Fibroblast of villous mesenchyme (primary cell): ENCODE data around the gene CRTC3. TPM values are rescaled to one million over a fixed set of nuclear protein-coding genes. Genes with fewer than 3 reads are reported as not detected.

Experiments used
- DNase-seq: peaks from one replicate; pipeline ENCODE4 v3.0.0-alpha.2; 2010; ENCODE audit warnings: low read depth
- H3K4me3 ChIP-seq: 2 replicates; pipeline ENCODE4 v1.5.1; 2011; ENCODE audit warnings: low read depth, mild to moderate bottlenecking, low read length
- total RNA-seq: library from RNA; depleted of rRNA; stranded (reverse); fragments of >200 nt; gene quantifications from 2 replicates; pipeline ENCODE4 v1.2.3, GENCODE V29; 2012
- TF ChIP-seq, protein P1 (sequence below): IDR thresholded peaks from 2 replicates; pipeline ENCODE4 v1.5.1; 2012; ENCODE audit warnings: low read depth, mild to moderate bottlenecking, low read length; ENCODE audit not compliant: insufficient read depth

The CRTC3 gene
- total RNA-seq, 1 donor, result 21.2 TPM

DNA sequence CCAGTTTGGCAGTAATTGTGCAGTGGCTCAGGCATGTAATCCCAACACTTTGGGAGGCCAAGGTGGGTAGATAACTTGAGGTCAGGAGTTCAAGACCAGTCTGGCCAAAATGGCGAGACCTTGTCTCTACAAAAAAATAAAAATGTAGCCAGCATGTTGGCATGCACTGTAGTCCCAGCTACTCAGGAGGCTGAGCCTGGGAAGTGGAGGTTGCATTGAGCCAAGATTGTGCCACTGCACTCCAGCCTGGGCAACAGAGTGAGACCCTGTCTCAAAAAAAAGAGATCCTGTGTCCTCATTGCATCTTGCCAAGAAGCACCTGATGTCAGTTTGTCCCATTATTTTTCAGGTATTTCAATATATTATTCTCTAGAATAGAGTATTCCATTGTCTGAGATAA lies 61.8 kb downstream of the CRTC3 start:
- TF ChIP-seq, protein P1, sequence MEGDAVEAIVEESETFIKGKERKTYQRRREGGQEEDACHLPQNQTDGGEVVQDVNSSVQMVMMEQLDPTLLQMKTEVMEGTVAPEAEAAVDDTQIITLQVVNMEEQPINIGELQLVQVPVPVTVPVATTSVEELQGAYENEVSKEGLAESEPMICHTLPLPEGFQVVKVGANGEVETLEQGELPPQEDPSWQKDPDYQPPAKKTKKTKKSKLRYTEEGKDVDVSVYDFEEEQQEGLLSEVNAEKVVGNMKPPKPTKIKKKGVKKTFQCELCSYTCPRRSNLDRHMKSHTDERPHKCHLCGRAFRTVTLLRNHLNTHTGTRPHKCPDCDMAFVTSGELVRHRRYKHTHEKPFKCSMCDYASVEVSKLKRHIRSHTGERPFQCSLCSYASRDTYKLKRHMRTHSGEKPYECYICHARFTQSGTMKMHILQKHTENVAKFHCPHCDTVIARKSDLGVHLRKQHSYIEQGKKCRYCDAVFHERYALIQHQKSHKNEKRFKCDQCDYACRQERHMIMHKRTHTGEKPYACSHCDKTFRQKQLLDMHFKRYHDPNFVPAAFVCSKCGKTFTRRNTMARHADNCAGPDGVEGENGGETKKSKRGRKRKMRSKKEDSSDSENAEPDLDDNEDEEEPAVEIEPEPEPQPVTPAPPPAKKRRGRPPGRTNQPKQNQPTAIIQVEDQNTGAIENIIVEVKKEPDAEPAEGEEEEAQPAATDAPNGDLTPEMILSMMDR, result no peak
- no peak overlapping the region for H3K4me3 ChIP-seq
- DNase-seq, result no peak

DNA sequence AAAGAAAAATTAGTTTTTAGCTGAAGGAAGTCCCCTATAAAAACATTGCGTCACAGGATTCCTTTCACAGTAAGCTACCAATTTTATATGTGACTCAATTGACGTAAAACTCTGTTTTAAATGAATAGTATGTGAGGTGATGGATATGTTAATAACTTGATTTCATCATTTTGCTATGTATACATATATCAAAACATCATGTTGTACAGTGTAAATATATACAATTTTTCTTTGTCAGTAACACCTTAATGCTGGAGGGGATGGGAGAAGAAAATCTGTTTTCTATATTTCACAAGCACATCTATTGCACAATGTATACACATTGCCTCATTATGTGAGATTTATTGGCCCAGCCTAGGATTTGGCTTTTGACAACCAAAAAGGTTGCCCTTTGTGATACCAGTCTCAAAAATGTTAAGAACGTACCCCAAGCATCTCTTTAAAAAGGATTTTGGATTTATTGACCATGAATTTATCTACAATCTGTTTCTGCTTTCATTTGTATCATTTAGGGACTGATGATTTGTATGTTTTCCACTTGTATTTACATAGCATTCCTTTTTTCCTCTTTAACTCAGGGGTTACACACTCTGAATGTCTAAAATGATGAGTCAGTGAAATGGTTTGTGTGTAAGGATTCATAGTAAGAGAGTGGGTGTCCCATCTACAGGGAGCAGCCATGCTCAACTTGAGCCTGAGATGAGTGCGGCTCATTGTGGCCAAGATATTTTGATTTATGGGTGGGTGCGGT lies 62.6 kb downstream of the CRTC3 start:
- TF ChIP-seq, protein P1, result no peak
- no peak overlapping the region for H3K4me3 ChIP-seq
- peak; percentile 95 for DNase-seq

DNA sequence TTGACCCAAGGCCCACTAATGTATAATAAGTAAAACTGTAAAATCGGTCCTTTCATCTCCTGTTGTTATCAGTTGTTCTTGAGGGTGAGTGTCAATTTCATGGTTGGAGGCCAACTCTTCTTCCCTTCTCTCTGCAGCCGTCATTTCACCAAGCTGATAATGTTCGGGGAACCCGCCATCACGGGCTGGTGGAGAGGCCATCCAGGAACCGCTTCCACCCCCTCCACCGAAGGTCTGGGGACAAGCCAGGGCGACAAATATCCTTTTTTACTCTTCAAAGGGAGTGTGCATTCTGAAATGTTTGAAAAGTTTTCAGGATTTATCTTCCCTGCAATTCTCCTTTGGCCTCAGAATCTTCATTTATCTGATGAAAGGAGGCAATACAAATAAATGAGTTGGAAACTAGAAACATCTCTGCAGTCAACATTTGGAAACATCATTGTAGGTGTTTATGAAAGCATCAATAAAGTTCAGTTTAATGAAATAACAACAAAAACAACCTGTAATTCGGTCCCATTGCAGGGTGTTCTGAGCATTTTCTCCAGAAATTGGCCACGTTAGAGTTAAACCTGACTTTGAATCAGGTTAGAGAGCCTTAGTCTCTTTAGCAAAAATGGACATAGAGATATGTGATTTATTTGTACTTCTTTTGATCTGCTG lies 63.9 kb downstream of the CRTC3 start:
- no peak overlapping the region for H3K4me3 ChIP-seq
- no peak for DNase-seq
- TF ChIP-seq, protein P1, result no peak

DNA sequence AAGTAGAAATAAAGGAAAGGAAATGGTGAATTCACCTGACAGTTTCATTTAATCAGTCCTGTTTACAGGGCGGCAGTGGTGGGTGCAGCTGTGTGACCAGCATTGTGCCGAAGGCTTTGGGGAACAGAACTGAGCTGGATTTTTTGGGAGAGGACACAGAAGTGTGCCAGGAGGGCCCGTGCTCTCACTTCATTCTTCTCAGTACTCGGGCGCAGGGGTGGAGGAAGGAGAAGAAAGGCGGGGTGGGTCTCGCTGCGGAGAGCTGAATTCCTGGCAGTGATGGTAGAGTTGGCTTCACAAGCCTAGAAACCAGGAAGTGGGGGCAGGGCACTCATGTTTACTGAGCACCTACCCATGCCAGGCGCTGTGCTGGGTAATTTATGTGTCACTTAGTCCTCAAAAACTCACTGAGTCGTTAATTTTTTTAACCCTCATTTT lies 64.6 kb downstream of the CRTC3 start:
- no peak for DNase-seq
- TF ChIP-seq, protein P1, result no peak
- no peak overlapping the region for H3K4me3 ChIP-seq

DNA sequence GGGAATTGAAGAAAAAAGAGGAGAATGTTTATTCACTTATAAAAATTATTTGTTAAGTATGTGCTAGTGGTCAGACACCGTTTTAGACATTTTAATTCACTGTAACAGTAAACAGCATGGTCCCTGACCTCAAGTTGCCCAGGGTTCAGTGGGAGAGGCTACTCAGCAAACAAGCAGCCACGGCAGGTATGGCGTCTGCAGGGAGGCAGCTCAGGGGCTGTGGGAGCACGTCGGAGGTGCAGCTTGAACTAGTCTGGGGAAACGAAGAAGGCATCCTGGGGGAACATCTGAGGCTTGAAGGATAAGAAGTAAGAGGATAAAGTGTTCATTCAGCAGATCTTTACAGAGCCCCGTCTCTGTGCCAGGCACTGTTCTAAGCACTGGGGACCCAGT lies 66.0 kb downstream of the CRTC3 start:
- TF ChIP-seq, protein P1, result no peak
- no peak for DNase-seq
- H3K4me3 ChIP-seq, result no peak overlapping the region

DNA sequence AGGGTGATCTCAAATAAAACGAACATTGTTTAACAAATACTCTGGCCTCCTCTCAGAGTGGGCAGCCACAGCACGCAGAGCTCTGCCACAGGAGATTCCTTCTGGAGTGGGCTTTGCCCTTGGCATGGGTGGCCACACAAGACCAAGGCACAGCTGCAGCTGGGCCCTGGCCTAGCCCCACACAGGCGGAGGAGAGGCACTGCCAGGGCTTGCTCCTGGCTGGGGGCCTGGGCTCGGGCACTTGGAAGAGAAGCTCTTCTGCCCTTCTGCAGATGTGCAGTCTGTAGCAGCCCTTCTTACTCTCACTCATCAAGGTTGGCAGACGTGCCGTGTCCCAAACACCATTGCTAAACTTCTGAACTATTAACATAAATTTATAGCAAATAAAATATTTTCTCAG lies 67.2 kb downstream of the CRTC3 start:
- no peak for DNase-seq
- no peak overlapping the region for H3K4me3 ChIP-seq
- TF ChIP-seq, protein P1, result no peak
